SK-N-SH treated with all-trans-retinoic acid at 6 μM for 48 hours (cell line): ENCODE data around the gene TDRD12.

ENCODE experiments used
- CSRNP3 ChIP-seq: fragments of 250-450 bp; sonication (Bioruptor Pico); IDR thresholded peaks from 2 replicates; pipeline ENCODE4 v1.5.1; 2021; ENCODE audit warnings: mild to moderate bottlenecking, moderate library complexity
- ESRRG ChIP-seq: fragments of 250-450 bp; sonication (Bioruptor Pico); IDR thresholded peaks from 2 replicates; pipeline ENCODE4 v1.6.1; 2021; ENCODE audit warnings: mild to moderate bottlenecking
- GLIS3 ChIP-seq: fragments of 250-450 bp; sonication (Bioruptor Pico); IDR thresholded peaks from 2 replicates; pipeline ENCODE4 v1.5.0; 2020; ENCODE audit warnings: mild to moderate bottlenecking, moderate library complexity
- PATZ1 ChIP-seq: fragments of 250-450 bp; sonication (Bioruptor Pico); IDR thresholded peaks from 2 replicates; pipeline ENCODE4 v1.8.0; 2020; ENCODE audit warnings: mild to moderate bottlenecking, moderate library complexity, borderline replicate concordance
- RARB ChIP-seq: fragments of 250-450 bp; sonication (Bioruptor Pico); IDR thresholded peaks from 2 replicates; pipeline ENCODE4 v1.8.0; 2021; ENCODE audit warnings: mild to moderate bottlenecking, moderate library complexity
- SNAI2 ChIP-seq: fragments of 250-450 bp; sonication (Bioruptor Pico); IDR thresholded peaks from 2 replicates; pipeline ENCODE4 v1.5.0; 2020; ENCODE audit warnings: mild to moderate bottlenecking, moderate library complexity
- TSHZ2 ChIP-seq: fragments of 250-450 bp; sonication (Bioruptor Pico); IDR thresholded peaks from 2 replicates; pipeline ENCODE4 v1.5.0; 2020; ENCODE audit warnings: mild to moderate bottlenecking, moderate library complexity
- ZFP30 ChIP-seq: fragments of 450-650 bp; formaldehyde crosslinking; IDR thresholded peaks from 2 replicates; pipeline ENCODE4 v1.5.0; 2022; ENCODE audit warnings: mild to moderate bottlenecking, moderate library complexity
- ZNF70 ChIP-seq: fragments of 450-650 bp; formaldehyde crosslinking; IDR thresholded peaks from 2 replicates; pipeline ENCODE4 v1.5.0; 2020; ENCODE audit warnings: mild to moderate bottlenecking, moderate library complexity

- no peak for TF ChIP-seq SNAI2 (CRISPR knock-in tag)
- no peak for TF ChIP-seq PATZ1 (CRISPR knock-in tag)
- TF ChIP-seq ESRRG (CRISPR knock-in tag): no peak
- TF ChIP-seq ZNF70: no peak
- TF ChIP-seq CSRNP3 (CRISPR knock-in tag): no peak
- TF ChIP-seq ZFP30 (CRISPR knock-in tag): no peak
- TF ChIP-seq GLIS3 (CRISPR knock-in tag): no peak
- TF ChIP-seq TSHZ2 (CRISPR knock-in tag): no peak
- no peak for TF ChIP-seq RARB (CRISPR knock-in tag)
Measured at GRCh38 chr19:32810452-32810851, 90.9 kb downstream of the TDRD12 start.
